GM23338 (cell line): ENCODE results near the gene BTBD9. TPM values are rescaled to one million over a fixed set of nuclear protein-coding genes. Genes with fewer than 3 reads are reported as not detected.

Experiments
- ATAC-seq: fragments of 200-7000 bp; cut with Tn5 transposase; 3 replicates; pipeline ENCODE4 v1.9.1; 2020
- DNase-seq: peaks from one replicate; pipeline ENCODE4 v3.0.0-alpha.2; 2015; ENCODE audit warnings: low spot score
- H2AFZ ChIP-seq: fragments of 200-600 bp; sonication (generic); 2 replicates; pipeline ENCODE4 v1.8.0; 2016; ENCODE audit warnings: antibody characterized with exemption, mild to moderate bottlenecking, moderate library complexity
- H3F3A ChIP-seq: fragments of 200-600 bp; sonication (generic); replicated peaks from 2 replicates; pipeline ENCODE4 v1.8.0; 2017; ENCODE audit warnings: antibody characterized with exemption, mixed run types, low read depth
- H3K27ac ChIP-seq: fragments of 200-600 bp; sonication (generic); 2 replicates; pipeline ENCODE4 v1.6.1; 2016; ENCODE audit warnings: low read depth
- H3K27me3 ChIP-seq: fragments of 200-600 bp; sonication (generic); 2 replicates; pipeline ENCODE4 v1.8.0; 2016; ENCODE audit warnings: mild to moderate bottlenecking, mixed run types, moderate library complexity; ENCODE audit not compliant: insufficient read depth
- H3K36me3 ChIP-seq: fragments of 200-600 bp; sonication (generic); 2 replicates; pipeline ENCODE4 v1.8.0; 2016; ENCODE audit warnings: mild to moderate bottlenecking; ENCODE audit not compliant: insufficient read depth
- H3K4me1 ChIP-seq: fragments of 200-600 bp; sonication (generic); 2 replicates; pipeline ENCODE4 v1.8.0; 2016; ENCODE audit warnings: mild to moderate bottlenecking, moderate library complexity; ENCODE audit not compliant: insufficient read depth
- H3K4me2 ChIP-seq: fragments of 200-600 bp; sonication (generic); 2 replicates; pipeline ENCODE4 v1.7.1; 2017; ENCODE audit warnings: mixed run types
- H3K4me3 ChIP-seq: fragments of 200-600 bp; sonication (generic); 2 replicates; pipeline ENCODE4 v1.6.1; 2016; ENCODE audit warnings: mixed run types
- H3K79me2 ChIP-seq: fragments of 200-600 bp; sonication (generic); replicated peaks from 2 replicates; pipeline ENCODE4 v1.8.0; 2017; ENCODE audit warnings: mild to moderate bottlenecking; ENCODE audit not compliant: insufficient read depth
- H3K9me2 ChIP-seq: fragments of 200-600 bp; sonication (generic); 2 replicates; pipeline ENCODE4 v1.8.0; 2017; ENCODE audit not compliant: insufficient read depth
- H4K20me1 ChIP-seq: fragments of 200-600 bp; sonication (generic); replicated peaks from 2 replicates; pipeline ENCODE4 v1.8.0; 2017; ENCODE audit warnings: mild to moderate bottlenecking; ENCODE audit not compliant: insufficient read depth
- H3K27ac Mint-ChIP-seq: 2 replicates; pipeline ENCODE4 v1.8.0; 2020; ENCODE audit warnings: inconsistent platforms, mild to moderate bottlenecking, moderate library complexity, mixed read lengths
- H3K27me3 Mint-ChIP-seq: 3 replicates; pipeline ENCODE4 v1.8.0; 2022; ENCODE audit warnings: low read depth, mild to moderate bottlenecking, moderate library complexity, mixed read lengths, inconsistent platforms; ENCODE audit not compliant: insufficient read depth, poor library complexity
- H3K36me3 Mint-ChIP-seq: 3 replicates; pipeline ENCODE4 v1.8.0; 2021; ENCODE audit warnings: low read depth, mild to moderate bottlenecking, inconsistent platforms, moderate library complexity, mixed read lengths
- H3K4me1 Mint-ChIP-seq: 3 replicates; pipeline ENCODE4 v1.8.0; 2020; ENCODE audit warnings: mild to moderate bottlenecking, inconsistent platforms, mixed read lengths
- H3K4me3 Mint-ChIP-seq: 3 replicates; pipeline ENCODE4 v1.8.0; 2021; ENCODE audit warnings: moderate library complexity, mild to moderate bottlenecking, inconsistent platforms, mixed read lengths
- H3K9me3 Mint-ChIP-seq: 3 replicates; pipeline ENCODE4 v1.8.0; 2020; ENCODE audit warnings: moderate library complexity, mild to moderate bottlenecking, inconsistent platforms, mixed read lengths
- CREB1 ChIP-seq: fragments of 250-450 bp; sonication (Bioruptor Pico); IDR thresholded peaks from 2 replicates; pipeline ENCODE4 v1.5.0; 2020; ENCODE audit warnings: low read depth, mild to moderate bottlenecking, moderate library complexity
- CTCF ChIP-seq, 2 experiments: fragments of 200-600 bp in 1 of 2; sonication (generic) in 1 of 2; conservative IDR thresholded peaks; 2 replicates each; pipeline versions ENCODE4 v1.5.1 to v1.6.1; 2016 to 2017; ENCODE audit warnings: antibody characterized with exemption in 2 of 2, low read depth in 2 of 2, mild to moderate bottlenecking in 2 of 2, moderate library complexity in 1 of 2
- EZH2 ChIP-seq: fragments of 200-600 bp; sonication (generic); IDR thresholded peaks from one replicate; pipeline ENCODE4 v1.8.0; 2017; ENCODE audit warnings: antibody characterized with exemption, mild to moderate bottlenecking, low read depth; ENCODE audit not compliant: unreplicated experiment
- EZH2phosphoT487 ChIP-seq: fragments of 200-600 bp; sonication (generic); IDR thresholded peaks from one replicate; pipeline ENCODE4 v1.8.1; 2018; ENCODE audit warnings: antibody characterized with exemption; ENCODE audit not compliant: unreplicated experiment
- JUNB ChIP-seq: IDR thresholded peaks from one replicate; pipeline ENCODE4 v1.6.1; 2016; ENCODE audit warnings: antibody characterized with exemption; ENCODE audit not compliant: unreplicated experiment
- REST ChIP-seq: IDR thresholded peaks from one replicate; pipeline ENCODE4 v1.6.1; 2018; ENCODE audit warnings: antibody characterized with exemption; ENCODE audit not compliant: unreplicated experiment
- STAT1 ChIP-seq: IDR thresholded peaks from one replicate; pipeline ENCODE4 v1.6.1; 2016; ENCODE audit warnings: antibody characterized with exemption; ENCODE audit not compliant: unreplicated experiment
- ZNF114 ChIP-seq: fragments of 250-450 bp; sonication (Bioruptor Pico); IDR thresholded peaks from 2 replicates; pipeline ENCODE4 v1.5.0; 2020; ENCODE audit warnings: mild to moderate bottlenecking, moderate library complexity
- ZNF331 ChIP-seq: fragments of 250-450 bp; sonication (Bioruptor Pico); IDR thresholded peaks from 2 replicates; pipeline ENCODE4 v1.5.0; 2020; ENCODE audit warnings: low read depth, mild to moderate bottlenecking, moderate library complexity
- ZNF462 ChIP-seq: fragments of 250-450 bp; sonication (Bioruptor Pico); IDR thresholded peaks from 2 replicates; pipeline ENCODE4 v1.5.0; 2020; ENCODE audit warnings: mild to moderate bottlenecking, moderate library complexity
- polyA plus RNA-seq: library from polyadenylated mRNA; unstranded; fragments of >200 nt; fragmentation: Nextera tagmentation; extraction: Ambion mirVana; gene quantifications from 2 replicates; pipeline ENCODE4 v1.2.1, GENCODE V29; 2016
- total RNA-seq: library from RNA; depleted of rRNA; stranded (reverse); fragments of >200 nt; shearing (Covaris generic); gene quantifications from 2 replicates; pipeline ENCODE4 v1.2.3, GENCODE V29; 2014

Gene BTBD9
- total and polyA plus RNA-seq, 2 experiments from 2014 or later: 4.2 to 5.3 TPM

- TF ChIP-seq CREB1 (CRISPR knock-in tag) (no peak), EZH2phosphoT487 (no peak), STAT1 (no peak), ZNF331 (CRISPR knock-in tag) (no peak), ZNF462 (CRISPR knock-in tag) (no peak), JUNB (no peak), EZH2 (no peak), ZNF114 (no peak), CTCF (conservative IDR thresholded peaks at IDR 0.05; ENCODE audit: low read depth in 2 of 2) (no peak), REST (no peak)
- no peaks in the 10 kb centered on the region for H3K27me3 ChIP-seq
- H3K27me3 Mint-ChIP-seq: peaks cover 4% of the 10 kb centered on the region
- no peaks in the 10 kb centered on the region for H3K9me3 Mint-ChIP-seq
- H3K9me2 ChIP-seq: no peaks in the 10 kb centered on the region
- no peak for DNase-seq
- H3F3A ChIP-seq: no peaks in the 10 kb centered on the region
- H3K36me3 Mint-ChIP-seq: no peaks in the 10 kb centered on the region
- H3K4me2 ChIP-seq: no peak overlapping the region
- no peaks in the 10 kb centered on the region for H4K20me1 ChIP-seq
- no peak for ATAC-seq
- no peaks in the 10 kb centered on the region for H3K79me2 ChIP-seq
- H3K36me3 ChIP-seq: no peaks in the 10 kb centered on the region
- H3K27ac Mint-ChIP-seq: no peak overlapping the region; the same call in 1 of the 2 replicates
- no peak overlapping the region for H3K27ac ChIP-seq
- H3K4me3 ChIP-seq: no peak overlapping the region
- H3K4me3 Mint-ChIP-seq: no peak overlapping the region
- peaks cover 15% of the 10 kb centered on the region for H3K4me1 Mint-ChIP-seq
- H2AFZ ChIP-seq: no peak overlapping the region
- peaks cover 7% of the 10 kb centered on the region; the same call in 1 of the 2 replicates for H3K4me1 ChIP-seq
Observed at GRCh38 chr6:38573801-38574395, 65.8 kb downstream of the BTBD9 start.
